ENCODE results near the gene SLC17A1. TPM values are rescaled to one million over a fixed set of nuclear protein-coding genes. Genes with fewer than 3 reads are reported as not detected.

SLC17A1 gene
- total and polyA plus RNA-seq, 2 of the 4 experiments (the other 2 are of a cell fraction), result not detected

- H3K27me3 ChIP-seq (ENCODE audit: control insufficient read depth, insufficient read depth, low read length), result no peaks in the 10 kb centered on the region
- no peak for TF ChIP-seq MAFK (IDR thresholded peaks at IDR 0.05; ENCODE audit: low read depth, low read length)
- TF ChIP-seq CTCF (conservative IDR thresholded peaks at IDR 0.05; ENCODE audit: low read depth, low read length), result no peak
- TF ChIP-seq ELK1 (IDR thresholded peaks at IDR 0.05; ENCODE audit: borderline replicate concordance, low read depth, low read length), result no peak
- no peak for TF ChIP-seq RCOR1 (IDR thresholded peaks at IDR 0.05; ENCODE audit: insufficient replicate concordance, low read length)
- TF ChIP-seq CEBPB (IDR thresholded peaks at IDR 0.05; ENCODE audit: low read depth, low read length), result no peak
- TF ChIP-seq RFX5 (IDR thresholded peaks at IDR 0.05; ENCODE audit: low read depth, low read length), result no peak
- TF ChIP-seq NFE2L2 (IDR thresholded peaks at IDR 0.05; ENCODE audit: low read depth, low read length), result no peak
- TF ChIP-seq USF2 (IDR thresholded peaks at IDR 0.05; ENCODE audit: low read depth, low read length), result no peak
- TF ChIP-seq RAD21 (IDR thresholded peaks at IDR 0.05; ENCODE audit: low read length), result no peak
- TF ChIP-seq SMC3 (IDR thresholded peaks at IDR 0.05; ENCODE audit: low read depth, low read length), result no peak
- no peak for TF ChIP-seq MXI1 (IDR thresholded peaks at IDR 0.05; ENCODE audit: borderline replicate concordance, low read depth, low read length)
- no peak for TF ChIP-seq CHD1 (IDR thresholded peaks at IDR 0.05; ENCODE audit: low read depth, low read length)
- TF ChIP-seq FOS (IDR thresholded peaks at IDR 0.05; ENCODE audit: low read depth, low read length), result no peak
- no peak for TF ChIP-seq MAZ (IDR thresholded peaks at IDR 0.05; ENCODE audit: borderline replicate concordance, low read depth, low read length)
- no peak for TF ChIP-seq POLR2A (IDR thresholded peaks at IDR 0.05; ENCODE audit: low read depth, low read length)
- no peak for TF ChIP-seq BHLHE40 (IDR thresholded peaks at IDR 0.05; ENCODE audit: low read depth, low read length)
- no peak overlapping the region for H4K8ac ChIP-seq (ENCODE audit: low read depth in 2 of 2, low read length in 2 of 2)
- no peak overlapping the region for H3K4me3 ChIP-seq (ENCODE audit: insufficient read depth, low read depth, low read length)
- H2AFZ ChIP-seq (replicated peaks; ENCODE audit: low read length, poor library complexity), result no peak overlapping the region
- no peak overlapping the region for H2BK15ac ChIP-seq (ENCODE audit: low read depth, low read length)
- H2BK5ac ChIP-seq (ENCODE audit: low read depth, low read length, poor library complexity, severe bottlenecking), result no peak overlapping the region
- no peaks in the 10 kb centered on the region for H3K9me3 ChIP-seq (ENCODE audit: control insufficient read depth, insufficient read depth, low read length)
- H3K79me1 ChIP-seq (ENCODE audit: low read depth in 1 of 2, low read length in 2 of 2), result no peaks in the 10 kb centered on the region
- H2AK5ac ChIP-seq (ENCODE audit: low read depth, low read length), result no peak overlapping the region
- POLR2A ChIA-PET (ENCODE audit: unreplicated experiment), result no interaction called here
- intact Hi-C loops (cut with micrococcal nuclease), result no loop called here
- H2AK9ac ChIP-seq (replicated peaks; ENCODE audit: low read depth, low read length, poor library complexity), result no peak overlapping the region
- no peak overlapping the region for H4K5ac ChIP-seq (ENCODE audit: low read depth, low read length)
- no peak overlapping the region for H3K56ac ChIP-seq (ENCODE audit: extremely low read depth, insufficient read depth, low read length)
- H3K36me3 ChIP-seq (ENCODE audit: control insufficient read depth, insufficient read depth, low read length), result no peaks in the 10 kb centered on the region
- no peaks in the 10 kb centered on the region for H4K20me1 ChIP-seq (ENCODE audit: insufficient read depth, low read length)
- no CpG with 5 or more reads among the region's 3 CpGs for WGBS, 2 experiments (ENCODE audit: extremely low coverage in 2 of 2, insufficient read length in 1 of 2)
- no peak overlapping the region for H3K27ac ChIP-seq (ENCODE audit: insufficient read depth, low read length)
- no peak overlapping the region for H3K4ac ChIP-seq (ENCODE audit: low read depth, low read length)
- in situ Hi-C loops (cut with MboI; ENCODE audit: low sequenced_read_pairs), result no loop called here
- H3K9me1 ChIP-seq (ENCODE audit: insufficient read depth, low read length), result no peaks in the 10 kb centered on the region
- H3K4me1 ChIP-seq (ENCODE audit: control insufficient read depth, insufficient read depth, low read length), result no peaks in the 10 kb centered on the region
- H2BK120ac ChIP-seq (ENCODE audit: low read depth, low read length), result no peak overlapping the region
- CTCF ChIA-PET, result interaction anchor here (1.1 kb wide), 1 partner anchor 52 kb away, joined by 3 read pairs; no protein-coding TSS in a partner anchor
- BruUV-seq (replicated peaks), result no TSS peak
- no peak for ATAC-seq (ENCODE audit: low read depth)
- H2BK20ac ChIP-seq (ENCODE audit: low read depth, low read length), result no peak overlapping the region
- no peak overlapping the region for H3K18ac ChIP-seq (ENCODE audit: low read depth, low read length)
- no peak overlapping the region for H3K4me2 ChIP-seq (ENCODE audit: low read depth, low read length)
- H3K9ac ChIP-seq (ENCODE audit: low read depth, low read length), result no peak overlapping the region
- no peak overlapping the region for H3K14ac ChIP-seq (replicated peaks; ENCODE audit: low read depth, low read length)
- no peak overlapping the region for H4K91ac ChIP-seq (ENCODE audit: insufficient read depth, low read depth, low read length)
- dilution Hi-C loops (cut with HindIII; ENCODE audit: low sequenced_read_pairs, unreplicated experiment), result no loop called here
- H3K23ac ChIP-seq (ENCODE audit: low read depth, low read length), result no peak overlapping the region
- DNase-seq, result no peak
Observed at GRCh38 chr6:25875563-25875905, 43.7 kb upstream of the SLC17A1 start.
